ENCODE measurements around the gene BMP10.

Gene BMP10

DNA sequence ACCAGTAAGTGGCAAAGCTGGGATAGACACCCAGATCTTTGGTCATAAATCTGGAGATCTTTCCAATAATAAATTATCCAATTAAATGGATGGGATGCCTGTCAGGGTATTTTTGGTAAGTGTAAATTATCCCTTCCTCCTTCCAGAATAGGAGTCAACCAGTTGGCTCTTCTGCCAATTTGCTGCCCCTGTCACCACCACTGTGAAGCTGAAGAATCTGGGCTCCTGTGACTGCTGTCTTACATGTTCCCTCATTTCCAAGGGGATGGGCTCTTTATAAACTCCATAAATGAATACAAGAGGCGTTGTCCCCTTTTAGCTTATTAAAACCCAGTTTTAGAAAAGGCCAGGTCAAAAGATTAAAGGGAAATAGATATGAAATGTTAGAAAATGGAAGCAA lies 17.8 kb upstream of the BMP10 start:
- no peak for DNase-seq

DNA sequence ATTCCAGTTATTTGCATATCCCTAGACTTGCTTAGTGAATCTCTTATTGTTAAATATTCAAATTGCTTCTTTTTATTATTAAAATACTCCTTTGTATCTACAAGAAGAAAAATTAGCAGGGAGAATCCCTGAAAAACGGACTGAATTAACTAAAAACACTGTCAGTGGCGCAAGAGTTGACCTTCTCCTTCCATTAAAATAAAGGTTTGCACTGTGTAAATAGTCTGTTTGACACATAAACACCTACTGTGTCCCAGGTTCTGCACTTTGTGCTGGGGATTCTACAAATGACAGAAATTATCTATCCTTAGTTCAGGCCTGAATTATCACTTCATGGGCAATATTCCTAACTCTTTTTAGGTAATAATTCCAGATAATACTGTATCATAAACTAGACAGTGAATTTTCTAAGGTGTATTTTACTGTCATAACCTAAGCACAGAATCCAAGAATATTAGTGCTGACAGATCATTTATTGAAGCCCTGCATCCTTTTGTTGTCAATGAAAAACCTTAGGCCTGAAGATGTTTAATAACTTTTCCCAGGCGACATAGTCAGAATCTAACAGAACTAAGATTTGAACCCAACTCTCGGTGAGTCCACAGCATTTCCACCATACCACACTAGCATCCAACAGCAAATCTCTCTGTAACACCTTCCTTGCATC lies 17.0 kb upstream of the BMP10 start:
- DNase-seq: no peak

DNA sequence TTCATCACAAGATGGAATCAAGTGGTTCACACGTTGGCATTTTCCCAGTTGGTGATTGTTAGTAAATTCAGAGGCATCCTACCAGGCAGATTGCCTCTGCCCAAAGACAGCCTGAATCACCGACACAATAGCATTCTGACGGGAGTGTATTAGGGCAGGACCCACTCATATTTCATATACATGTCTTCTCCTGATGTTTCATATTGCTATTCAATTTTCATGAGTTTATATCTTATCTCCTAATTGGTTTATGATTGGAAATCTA lies 14.5 kb upstream of the BMP10 start:
- no peak for DNase-seq

DNA sequence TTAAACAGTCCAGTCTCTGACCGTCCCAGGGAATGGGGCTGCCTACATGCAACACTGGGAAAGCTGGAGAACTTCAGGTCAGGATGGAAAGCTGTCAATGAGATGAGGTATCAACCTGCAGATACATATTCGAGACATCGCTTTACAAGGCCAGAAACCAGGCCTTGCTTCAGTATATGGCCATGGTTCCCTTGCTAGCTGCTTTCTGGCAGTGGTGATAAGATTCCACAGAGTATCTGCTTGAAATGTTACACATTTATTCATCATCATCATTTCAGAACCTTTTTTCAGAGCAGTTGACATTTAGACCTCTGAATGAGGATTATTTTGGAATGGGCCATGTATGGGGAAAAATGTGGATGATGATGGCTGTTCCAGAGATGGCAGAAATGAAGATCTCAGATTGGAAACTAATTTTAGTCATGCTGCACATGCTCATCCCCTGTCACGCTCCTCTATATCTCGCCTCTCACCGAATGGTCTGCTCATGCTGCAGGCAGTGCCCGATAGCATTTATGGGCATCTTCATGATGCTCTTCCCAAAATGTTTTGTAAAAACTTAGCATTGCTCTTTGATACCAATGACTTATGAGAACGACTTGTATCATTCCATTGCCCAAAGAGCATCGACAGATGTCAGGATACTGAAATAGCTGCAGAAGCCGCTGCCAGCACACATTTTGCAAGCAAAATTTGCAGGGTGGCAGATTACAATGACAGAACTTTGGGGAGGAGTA lies 14.0 kb upstream of the BMP10 start:
- DNase-seq: no peak

DNA sequence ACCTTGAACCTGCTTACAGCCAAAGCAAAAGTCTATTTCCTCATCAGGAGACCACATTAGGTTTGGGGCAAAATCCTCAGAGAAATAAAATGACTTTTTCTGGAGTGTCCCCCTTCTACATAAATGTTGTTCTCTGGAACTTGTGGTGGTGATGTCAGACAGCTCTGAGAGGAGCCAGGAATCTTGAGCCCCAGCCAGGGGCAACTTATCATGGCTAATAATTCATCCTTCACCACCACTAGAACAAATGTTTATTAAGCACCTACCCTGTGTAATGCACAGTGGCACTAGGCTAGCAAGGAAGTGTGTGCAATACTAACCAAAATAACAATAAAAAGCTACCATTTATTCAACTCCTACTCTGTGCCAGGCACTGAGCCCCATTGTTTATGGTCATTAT lies 9.0 kb upstream of the BMP10 start:
- DNase-seq: no peak

DNA sequence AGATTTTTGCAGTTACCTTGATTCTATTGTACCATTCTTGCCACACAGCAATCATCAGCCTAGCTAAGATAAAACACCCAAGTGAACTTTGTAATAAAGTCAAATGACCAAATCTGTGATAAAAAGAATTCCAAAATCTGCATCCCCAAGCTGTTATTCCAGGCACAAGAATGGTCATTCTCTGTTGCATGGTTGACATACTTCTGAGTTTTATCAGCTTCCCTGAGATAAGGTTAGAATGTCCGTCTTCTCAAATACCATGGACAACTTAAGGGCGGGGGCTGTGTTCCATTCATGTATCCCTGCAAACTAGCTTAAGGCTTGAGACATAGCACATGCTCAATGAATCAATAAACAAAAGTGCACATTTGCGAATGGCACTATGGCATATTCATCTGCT lies 8.1 kb upstream of the BMP10 start:
- DNase-seq: no peak

DNA sequence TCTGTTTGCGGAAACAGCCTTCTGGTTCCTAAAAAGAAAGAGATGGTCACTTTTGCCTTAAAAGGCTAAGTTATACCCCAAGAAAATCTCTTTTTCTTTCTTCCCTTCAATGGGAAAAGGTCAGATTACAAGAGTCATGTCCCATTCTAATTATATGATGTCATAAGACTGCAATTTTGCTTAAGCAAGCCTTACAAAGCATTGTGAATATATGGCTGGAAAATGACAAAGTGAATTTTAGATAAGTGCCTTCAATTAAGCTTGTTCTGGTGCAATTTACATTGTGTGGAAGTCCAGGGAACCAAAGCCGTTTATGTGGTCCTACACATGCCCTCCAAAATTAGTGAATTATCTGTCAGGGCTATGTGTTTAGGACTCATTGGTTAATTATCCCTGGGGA lies 7.6 kb upstream of the BMP10 start:
- DNase-seq: peak in 1 of 3 experiments; percentile 35

DNA sequence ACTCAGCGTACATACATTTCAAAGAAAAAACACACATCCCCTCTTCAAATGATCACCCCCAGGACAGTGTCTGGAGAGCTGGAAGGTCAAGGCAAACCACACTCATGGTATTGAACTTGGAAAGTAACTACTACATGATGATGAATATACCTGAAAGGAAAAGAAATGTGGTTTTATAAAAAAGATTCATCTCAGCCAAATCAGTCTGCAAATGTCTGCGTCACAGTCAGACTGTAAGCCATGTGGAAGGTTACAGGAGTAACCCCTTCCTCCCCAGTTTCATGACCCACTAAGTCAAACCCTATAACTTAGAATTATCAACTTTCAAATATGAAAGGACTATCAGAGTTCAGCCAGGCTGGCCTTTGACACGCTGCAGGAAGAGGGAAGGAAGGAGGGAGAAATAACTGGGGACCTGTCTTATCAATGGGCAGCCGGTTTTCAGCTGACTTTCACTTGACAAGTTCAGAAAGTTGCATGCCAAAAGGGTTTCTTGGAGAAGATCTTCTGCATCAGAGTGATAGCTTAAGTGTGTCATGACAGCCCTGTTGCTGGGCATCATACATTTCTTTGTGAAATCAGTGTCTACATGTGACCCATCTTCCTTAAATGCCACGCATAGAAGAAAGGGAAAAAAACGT lies 7.0 kb upstream of the BMP10 start:
- DNase-seq: no peak

DNA sequence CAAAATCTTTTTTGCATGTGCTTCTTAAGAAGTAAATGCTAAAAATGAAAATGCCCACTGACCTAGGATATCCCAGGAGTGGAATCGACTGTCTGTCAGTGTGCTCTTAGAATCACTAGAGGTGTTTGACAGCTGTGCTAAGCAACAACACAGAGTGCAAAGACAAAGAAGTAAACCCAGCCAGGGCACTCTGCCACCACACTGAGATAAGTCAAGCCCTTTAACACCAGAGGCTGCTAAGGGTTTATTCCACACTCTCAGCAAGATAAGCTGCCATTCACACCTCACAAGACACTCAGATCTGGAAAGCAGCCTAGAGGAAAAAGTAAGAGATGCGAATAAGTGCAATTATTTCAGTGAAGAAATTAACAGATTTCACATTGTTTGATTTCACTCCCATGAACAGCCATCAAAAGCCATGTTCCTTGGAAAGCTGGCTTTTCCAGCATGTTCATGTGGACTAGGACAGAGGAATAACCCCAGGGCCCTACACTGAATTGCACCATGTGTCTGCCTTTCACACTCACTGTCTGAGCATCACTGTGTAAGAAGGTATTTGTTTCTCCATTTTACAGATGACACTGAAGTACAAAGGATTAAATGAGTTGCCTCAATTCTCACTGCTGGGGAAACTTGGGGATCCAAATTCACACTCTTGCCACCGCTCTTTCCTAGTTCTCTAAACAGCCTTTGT lies 6.0 kb upstream of the BMP10 start:
- no peak for DNase-seq

DNA sequence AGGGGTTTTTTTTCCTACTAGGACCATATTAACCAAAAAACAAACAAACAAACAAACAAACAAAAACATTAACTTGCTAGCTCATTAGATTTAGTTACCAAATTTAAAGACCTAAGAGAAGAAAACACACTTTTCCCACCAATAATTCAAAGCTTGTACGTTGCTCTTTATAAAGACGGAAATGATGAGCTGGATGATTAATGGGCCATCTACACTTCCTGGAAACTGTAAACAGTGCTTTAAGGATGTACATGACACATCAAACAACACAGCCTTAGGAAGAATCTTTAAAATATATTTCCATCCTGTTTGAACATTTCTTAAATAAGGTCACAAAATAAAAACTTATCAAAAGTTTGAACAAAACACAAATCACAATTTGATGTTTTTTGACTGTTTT lies 982 bp downstream of the BMP10 start:
- DNase-seq: peak in 2 of 3 experiments; percentile 6 to 56

DNA sequence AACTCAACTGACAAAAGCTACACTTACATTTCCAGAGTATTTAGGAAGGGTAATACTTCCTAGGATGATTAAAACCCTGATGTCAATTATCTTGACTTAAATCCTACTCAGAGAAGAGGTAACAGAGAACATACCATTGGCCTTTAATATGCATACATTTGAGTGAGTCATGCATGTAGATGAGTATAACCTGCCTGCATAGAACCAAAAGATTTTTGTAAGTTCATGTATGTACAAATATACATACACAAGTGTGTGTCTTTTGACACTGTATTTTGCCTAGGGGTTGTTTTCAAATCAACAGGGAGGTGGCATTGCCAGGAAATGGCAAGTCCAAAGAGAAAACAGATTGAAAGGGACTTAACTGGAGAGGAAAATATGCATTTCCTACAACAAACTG lies 6.1 kb downstream of the BMP10 start:
- DNase-seq: no peak

DNA sequence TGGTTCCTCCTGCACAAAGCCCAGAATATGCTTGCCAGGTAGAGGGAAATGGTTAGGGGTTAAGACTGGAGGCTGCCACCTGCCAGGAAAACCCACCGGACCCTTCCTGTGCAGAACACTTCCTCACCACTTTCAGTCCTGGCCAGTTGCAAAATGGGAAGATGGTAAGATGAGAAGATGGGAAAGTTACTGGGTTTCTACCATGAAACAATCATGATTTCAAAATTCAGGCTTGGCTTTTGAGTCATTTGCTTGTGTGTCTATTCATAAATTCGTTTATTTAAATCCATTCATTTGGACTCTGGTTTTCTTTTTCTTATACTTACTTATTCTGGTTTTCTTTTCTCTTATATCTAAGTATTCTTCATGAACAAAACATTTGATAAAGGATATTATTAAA lies 7.2 kb downstream of the BMP10 start:
- no peak for DNase-seq

DNA sequence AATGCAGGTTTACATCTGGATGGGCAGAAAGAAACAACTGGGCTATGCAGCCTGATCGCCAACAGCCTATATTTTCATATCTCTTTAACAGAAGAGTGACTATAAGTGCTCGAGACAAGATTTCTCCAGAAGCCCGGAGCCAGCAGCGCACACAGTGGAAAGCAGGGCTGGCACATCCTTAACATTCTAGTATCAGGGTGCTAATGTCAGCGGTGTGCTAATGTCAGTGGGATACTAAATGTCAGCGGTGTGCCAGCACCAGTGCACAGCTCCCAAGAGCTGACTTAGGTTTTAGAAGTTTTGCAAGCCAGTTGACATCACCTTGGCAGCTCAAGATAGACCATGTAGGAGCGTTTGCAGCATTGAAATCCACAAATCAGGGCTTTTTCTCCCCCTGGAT lies 8.3 kb downstream of the BMP10 start:
- DNase-seq: no peak

DNA sequence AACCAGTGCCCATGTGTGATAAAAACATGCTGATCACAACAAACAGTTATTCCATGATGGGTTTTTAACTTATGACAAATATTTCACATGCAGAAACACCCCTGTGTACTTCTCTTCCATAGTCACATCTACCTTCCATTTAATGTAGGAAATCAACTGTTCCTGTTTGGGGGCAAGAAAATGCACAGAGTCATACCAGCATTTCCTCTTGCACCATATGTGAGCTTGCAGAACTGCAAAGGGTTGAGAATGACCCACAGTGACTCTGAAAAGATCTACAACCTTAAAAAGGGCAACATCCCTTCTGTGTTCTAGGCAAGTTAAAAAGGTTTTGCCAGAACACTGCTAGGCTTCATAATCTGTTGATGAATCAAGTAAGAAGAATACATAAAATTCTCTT lies 9.9 kb downstream of the BMP10 start:
- DNase-seq: no peak

DNA sequence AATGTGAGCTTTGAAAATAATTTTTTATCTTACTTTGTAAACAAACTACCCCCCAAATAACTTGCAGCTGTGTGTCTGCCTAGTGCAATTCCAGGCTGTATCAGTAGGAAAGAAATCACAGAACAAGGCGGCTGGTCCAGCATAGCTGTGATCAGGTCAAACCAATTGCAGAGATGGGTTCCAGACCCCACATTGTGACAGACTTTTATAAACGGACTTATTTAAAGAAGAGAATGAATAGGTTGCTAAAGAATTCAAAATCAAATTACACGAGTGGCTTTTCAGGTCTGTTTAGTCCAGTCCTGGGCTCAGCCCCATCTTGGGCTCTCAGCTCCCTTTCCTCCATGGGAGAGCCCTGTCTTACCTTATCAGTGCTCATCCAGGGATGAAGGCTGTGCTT lies 11.1 kb downstream of the BMP10 start:
- no peak for DNase-seq

DNA sequence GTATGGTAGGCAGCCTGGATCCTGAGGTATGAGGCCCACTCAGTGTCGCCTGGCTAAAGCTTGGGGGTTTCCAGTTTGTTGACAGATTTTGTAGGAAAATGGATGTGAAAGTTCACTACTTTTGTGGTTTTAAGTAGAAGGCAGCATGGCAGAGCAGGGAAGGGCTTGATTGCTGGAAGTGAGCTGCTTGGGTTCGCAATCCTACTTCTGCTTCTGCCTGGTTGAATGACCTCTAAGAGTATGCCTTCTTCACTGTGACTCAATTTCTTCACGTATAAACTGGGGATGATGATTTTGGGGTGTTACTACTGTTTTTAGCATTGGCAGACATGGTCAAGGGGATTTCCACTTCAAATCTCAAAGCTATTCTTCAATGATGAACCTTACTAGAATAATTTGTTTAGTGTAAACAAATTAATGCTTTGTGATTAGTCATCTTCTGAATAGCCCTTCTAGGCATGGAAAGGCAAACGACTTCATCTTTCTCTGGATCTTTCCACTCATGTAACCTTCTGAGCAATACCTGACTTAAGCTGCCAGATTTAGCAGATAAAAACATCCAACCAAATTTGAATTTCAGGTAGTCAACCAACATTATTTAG lies 13.2 kb downstream of the BMP10 start:
- peak in 1 of 3 experiments; percentile 49 for DNase-seq

DNA sequence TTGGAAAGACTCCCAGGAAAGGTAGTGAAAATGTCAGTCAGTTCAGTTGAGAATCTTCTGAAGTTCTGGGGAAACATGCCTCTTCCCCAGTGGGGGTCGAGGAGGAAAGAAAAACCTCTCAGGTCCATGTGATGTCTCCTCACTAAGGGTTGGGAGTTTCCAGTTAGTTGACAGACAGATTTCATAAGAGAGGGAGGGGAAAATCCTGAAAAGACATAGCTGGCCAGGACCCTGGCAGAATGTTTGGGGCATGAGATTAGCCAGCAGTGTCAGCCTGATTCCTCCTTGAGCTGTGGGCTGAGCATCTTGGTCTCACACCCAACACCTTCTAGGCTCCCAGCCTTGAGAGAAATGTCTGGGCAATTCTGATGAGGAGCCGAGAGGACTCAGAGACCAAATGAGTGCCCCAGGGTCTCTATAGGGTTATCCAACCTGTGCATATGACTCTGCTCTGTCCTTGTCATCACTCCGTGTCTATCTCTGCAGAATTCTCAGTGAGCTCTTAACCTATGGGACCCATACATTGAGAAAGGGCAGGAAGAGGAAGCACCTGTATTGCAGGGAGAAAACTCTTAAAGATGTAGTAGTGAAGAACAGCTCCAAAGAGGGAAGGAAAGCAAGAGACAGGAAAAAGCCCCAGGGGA lies 13.9 kb downstream of the BMP10 start:
- no peak for DNase-seq

DNA sequence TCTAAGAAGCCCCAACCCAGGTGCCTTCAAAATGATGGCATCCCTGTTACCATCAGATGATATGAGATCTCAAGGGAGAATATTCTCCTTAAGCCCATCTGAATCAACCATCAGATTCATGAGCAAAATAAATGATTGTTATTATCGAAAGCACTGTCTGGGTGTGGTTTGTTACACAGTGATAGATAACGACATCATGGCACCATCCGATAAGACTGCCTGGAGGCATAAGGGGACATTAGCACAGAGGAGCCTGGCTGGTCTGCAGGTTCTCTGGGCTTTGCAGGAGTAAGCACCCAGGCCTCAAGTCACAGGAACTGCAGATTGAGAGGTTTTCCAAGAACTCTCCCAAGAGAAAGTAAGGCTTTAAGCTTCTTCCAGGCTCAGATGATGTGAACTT lies 15.6 kb downstream of the BMP10 start:
- DNase-seq: no peak

DNA sequence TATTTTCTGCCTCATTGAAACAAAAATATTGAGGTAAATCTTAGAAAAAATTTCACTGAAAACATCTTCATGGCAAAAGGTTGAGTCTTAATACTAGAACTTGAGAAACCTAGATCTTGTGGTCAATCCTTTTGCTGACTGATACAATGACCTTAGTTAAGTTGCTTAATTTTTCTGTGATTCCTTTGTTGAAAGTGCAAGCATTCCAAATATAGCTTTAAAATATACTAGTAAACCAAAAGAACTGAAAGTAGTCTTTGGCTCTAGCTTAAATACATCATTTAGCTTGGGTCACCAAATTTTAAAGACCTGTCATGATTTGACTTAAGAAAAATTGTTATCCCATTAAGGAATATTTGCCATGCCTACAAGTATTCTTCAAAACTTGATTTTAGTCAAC lies 16.7 kb downstream of the BMP10 start:
- no peak for DNase-seq

DNA sequence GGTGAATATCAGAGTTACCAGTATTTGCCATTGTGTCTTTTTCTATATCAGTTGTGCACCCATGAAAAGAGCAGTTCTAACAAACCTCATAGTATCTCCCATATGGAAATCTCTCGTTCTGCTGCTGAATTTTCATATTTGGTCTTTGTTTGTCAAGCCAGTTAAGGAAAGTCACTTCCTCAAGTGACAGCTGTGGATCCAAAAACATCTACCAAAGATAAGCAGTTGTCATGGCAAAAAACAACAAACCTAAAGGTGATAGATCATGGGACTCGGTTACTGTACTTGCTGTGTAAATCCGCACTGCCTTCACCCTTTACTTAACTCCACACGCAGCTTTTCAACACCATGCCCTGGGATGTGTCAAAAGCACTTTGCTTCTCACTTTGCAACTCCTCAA lies 17.3 kb downstream of the BMP10 start:
- DNase-seq: no peak

DNA sequence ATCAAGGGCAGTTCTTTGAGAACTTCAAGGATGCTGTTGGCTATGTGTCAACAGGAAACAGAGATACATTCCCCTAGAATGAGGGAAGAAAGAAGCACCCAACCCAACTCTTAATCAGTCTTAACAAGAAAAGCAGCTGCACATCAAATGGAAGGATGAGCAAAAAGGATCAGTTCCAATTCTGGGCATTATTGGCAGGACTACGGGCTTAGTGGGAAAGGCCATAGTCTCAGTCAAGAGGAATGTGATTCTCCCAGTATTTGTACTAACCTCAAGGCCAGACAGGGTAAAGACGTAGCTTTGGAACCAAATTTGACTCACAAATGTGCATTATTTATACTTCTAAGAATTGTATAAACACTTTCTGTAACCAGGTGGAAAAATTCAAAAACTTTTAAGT lies 18.2 kb downstream of the BMP10 start:
- DNase-seq: no peak

DNA sequence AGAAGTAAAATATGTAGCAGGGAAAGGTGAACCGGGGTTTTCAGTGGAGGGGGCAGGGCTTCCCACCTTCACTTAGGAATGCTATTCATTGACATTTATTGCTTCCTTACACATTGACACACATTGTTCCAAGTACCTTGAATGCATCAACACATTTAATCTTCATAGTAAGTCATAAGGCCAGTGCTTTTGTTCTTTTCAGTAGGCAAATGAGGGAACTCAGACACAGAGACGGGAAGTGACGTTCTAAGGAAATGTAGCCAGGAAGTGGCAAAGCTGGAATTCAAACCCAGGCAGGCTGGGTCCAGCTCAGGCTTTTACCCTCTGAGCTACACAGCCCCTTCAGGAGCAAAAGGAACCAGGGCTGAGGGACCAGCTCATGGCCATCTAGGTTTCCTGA lies 20.7 kb downstream of the BMP10 start:
- DNase-seq: no peak

DNA sequence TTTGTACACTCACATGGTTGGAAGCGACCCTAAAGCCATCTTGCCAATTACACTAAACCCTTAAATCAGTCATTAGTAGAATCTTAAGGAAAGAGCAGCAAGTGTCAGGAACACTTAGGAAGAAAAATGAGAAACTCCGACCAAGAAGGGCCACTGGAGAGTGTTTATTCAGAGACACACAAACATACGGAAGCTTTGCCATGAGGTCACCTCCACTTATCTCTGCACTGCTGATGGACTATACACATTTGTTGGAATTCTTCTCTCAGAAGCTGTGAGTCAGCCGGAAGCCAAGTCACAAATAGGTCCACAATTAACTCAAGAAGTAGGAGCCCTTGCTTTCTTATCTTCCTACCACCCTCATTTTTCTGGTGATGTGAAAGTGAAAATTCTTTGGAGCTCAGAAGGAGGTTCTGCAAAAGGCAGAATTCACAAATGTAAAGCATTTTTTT lies 21.6 kb downstream of the BMP10 start:
- no peak for DNase-seq
